ENCODE data around the gene EIF3J.

Gene EIF3J

GRCh38 chr15:44598892-44599291, 61.9 kb downstream of the EIF3J start:
- no peak for TF ChIP-seq CTCF (IDR thresholded peaks at IDR 0.05; ENCODE audit: insufficient read depth, low read length, poor library complexity, severe bottlenecking)
- no peak for DNase-seq (ENCODE audit: extremely low read depth, insufficient read length)
- peaks cover 13% of the 10 kb centered on the region for H3K36me3 ChIP-seq (ENCODE audit: control insufficient read depth, insufficient read depth, low read length)
- no peaks in the 10 kb centered on the region for H3K27me3 ChIP-seq (replicated peaks; ENCODE audit: control insufficient read depth, insufficient read depth, low read length)
- no peak overlapping the region for H3K4me3 ChIP-seq (replicated peaks; ENCODE audit: low read depth, low read length)

- TF ChIP-seq CTCF (IDR thresholded peaks at IDR 0.05; ENCODE audit: insufficient read depth, low read length, poor library complexity, severe bottlenecking) = no peak
- Histone ChIP-seq H3K4me3 (replicated peaks; ENCODE audit: low read depth, low read length) (no peak overlapping the region), H3K36me3 (ENCODE audit: control insufficient read depth, insufficient read depth, low read length) (peaks cover 6% of the 10 kb centered on the region), H3K27me3 (replicated peaks; ENCODE audit: control insufficient read depth, insufficient read depth, low read length) (no peaks in the 10 kb centered on the region)
- no peak for DNase-seq (ENCODE audit: extremely low read depth, insufficient read length)
These were observed 66.2 kb downstream of the EIF3J start for GRCh38 chr15:44603126-44603525.

- no peak overlapping the region for H3K4me3 ChIP-seq (replicated peaks; ENCODE audit: low read depth, low read length)
- TF ChIP-seq CTCF (IDR thresholded peaks at IDR 0.05; ENCODE audit: insufficient read depth, low read length, poor library complexity, severe bottlenecking) = no peak
- H3K27me3 ChIP-seq (replicated peaks; ENCODE audit: control insufficient read depth, insufficient read depth, low read length) = no peaks in the 10 kb centered on the region
- peaks cover 5% of the 10 kb centered on the region for H3K36me3 ChIP-seq (ENCODE audit: control insufficient read depth, insufficient read depth, low read length)
- DNase-seq (ENCODE audit: extremely low read depth, insufficient read length) = no peak
These were observed 69.8 kb downstream of the EIF3J start for GRCh38 chr15:44606740-44607139.

Data from GM06990 (cell line).